G401 (cell line): Measurements from ENCODE around the gene GRIN2C. TPM values are rescaled to one million over a fixed set of nuclear protein-coding genes. Genes with fewer than 3 reads are reported as not detected.

Experiments
- DNase-seq: peaks from one replicate; pipeline ENCODE4 v3.0.0-alpha.2; 2015; ENCODE audit warnings: low spot score
- in situ Hi-C: cut with HindIII; loops from 2 replicates; pipeline ENCODE4 v1.10.0; 2016; ENCODE audit warnings: low sequenced_read_pairs, mixed read lengths
- total RNA-seq: library from RNA; depleted of rRNA; stranded (reverse); fragments of >200 nt; shearing (Covaris generic); gene quantifications from 2 replicates; pipeline ENCODE4 v1.2.3, GENCODE V29; 2014

The GRIN2C gene
- total RNA-seq, 1 experiment from 2014 or later: 1.3 TPM

GRCh38 chr17:74866198-74866835 is 6.6 kb upstream of the GRIN2C start:
- no peak for DNase-seq
- in situ Hi-C loops: no loop called here

GRCh38 chr17:74865504-74866197 is 6.0 kb upstream of the GRIN2C start:
- no peak for DNase-seq
- in situ Hi-C loops: no loop called here

- peak; percentile 89 for DNase-seq
- in situ Hi-C loops: no loop called here
These were observed 5.2 kb upstream of the GRIN2C start for GRCh38 chr17:74864866-74865395.

- in situ Hi-C loops: no loop called here
- no peak for DNase-seq
These were observed 4.7 kb upstream of the GRIN2C start for GRCh38 chr17:74864297-74864865.

- in situ Hi-C loops: no loop called here
- DNase-seq: no peak
These were observed 4.0 kb upstream of the GRIN2C start for GRCh38 chr17:74863420-74864296.

GRCh38 chr17:74862919-74863318 is 3.2 kb upstream of the GRIN2C start:
- in situ Hi-C loops: no loop called here

GRCh38 chr17:74862108-74862901 is 2.6 kb upstream of the GRIN2C start:
- in situ Hi-C loops: no loop called here
- DNase-seq: peak; percentile 91

More at GRCh38 chr17:74862919-74863318, 3.2 kb upstream of the GRIN2C start:
- no peak for DNase-seq

GRCh38 chr17:74861662-74862107 is 2.0 kb upstream of the GRIN2C start:
- no peak for DNase-seq
- in situ Hi-C loops: no loop called here

- DNase-seq: no peak
- in situ Hi-C loops: no loop called here
These were observed 1.4 kb upstream of the GRIN2C start for GRCh38 chr17:74860872-74861661.

GRCh38 chr17:74860229-74860871 is 665 bp upstream of the GRIN2C start:
- DNase-seq: no peak
- in situ Hi-C loops: no loop called here

GRCh38 chr17:74858672-74859458 is 820 bp downstream of the GRIN2C start:
- peak; percentile 73 for DNase-seq
- in situ Hi-C loops: no loop called here

GRCh38 chr17:74857191-74857590 is 2.5 kb downstream of the GRIN2C start:
- in situ Hi-C loops: no loop called here
- peak; percentile 61 for DNase-seq

GRCh38 chr17:74856112-74856511 is 3.6 kb downstream of the GRIN2C start:
- in situ Hi-C loops: no loop called here
- peak; percentile 88 for DNase-seq

- in situ Hi-C loops: no loop called here
- DNase-seq: no peak
These were observed 4.4 kb downstream of the GRIN2C start for GRCh38 chr17:74855323-74855722.

- DNase-seq: no peak
- in situ Hi-C loops: no loop called here
These were observed 4.9 kb downstream of the GRIN2C start for GRCh38 chr17:74854792-74855191.

- DNase-seq: peak; percentile 82
- in situ Hi-C loops: no loop called here
These were observed 6.0 kb downstream of the GRIN2C start for GRCh38 chr17:74853669-74854068.

GRCh38 chr17:74853048-74853397 is 6.7 kb downstream of the GRIN2C start:
- in situ Hi-C loops: no loop called here
- no peak for DNase-seq
